ENCODE results near the gene ERICH6.

The ERICH6 gene

GRCh38 chr3:150673966-150674365, 29.8 kb downstream of the ERICH6 start:
- Histone ChIP-seq H3K27ac (ENCODE audit: extremely low read depth, low read depth, low read length) (no peak overlapping the region), H3K4me1 (ENCODE audit: control insufficient read depth, insufficient read depth, low read length) (no peaks in the 10 kb centered on the region), H3K36me3 (ENCODE audit: control insufficient read depth in 2 of 2, insufficient read depth in 1 of 2, low read length in 2 of 2) (no peaks in the 10 kb centered on the region), H3K9me3 (ENCODE audit: control insufficient read depth, insufficient read depth, low read depth, low read length) (no peaks in the 10 kb centered on the region), H3K4me3 (ENCODE audit: low read depth, low read length) (no peak overlapping the region)
- POLR2A ChIA-PET: no interaction called here
- CTCF ChIA-PET: interaction anchor here (0.7 kb wide), 1 partner anchor 554 kb away, joined by 3 read pairs; no protein-coding TSS in a partner anchor
- TF ChIP-seq GLI4 (tag by site-specific recombination; IDR thresholded peaks at IDR 0.05): no peak
- TF ChIP-seq ZNF155 (tag by site-specific recombination; IDR thresholded peaks at IDR 0.05): no peak
- TF ChIP-seq KLF1 (tag by site-specific recombination; IDR thresholded peaks at IDR 0.05): no peak
- no peak for TF ChIP-seq ZNF184 (tag by site-specific recombination; IDR thresholded peaks at IDR 0.05)
- TF ChIP-seq, protein P1, sequence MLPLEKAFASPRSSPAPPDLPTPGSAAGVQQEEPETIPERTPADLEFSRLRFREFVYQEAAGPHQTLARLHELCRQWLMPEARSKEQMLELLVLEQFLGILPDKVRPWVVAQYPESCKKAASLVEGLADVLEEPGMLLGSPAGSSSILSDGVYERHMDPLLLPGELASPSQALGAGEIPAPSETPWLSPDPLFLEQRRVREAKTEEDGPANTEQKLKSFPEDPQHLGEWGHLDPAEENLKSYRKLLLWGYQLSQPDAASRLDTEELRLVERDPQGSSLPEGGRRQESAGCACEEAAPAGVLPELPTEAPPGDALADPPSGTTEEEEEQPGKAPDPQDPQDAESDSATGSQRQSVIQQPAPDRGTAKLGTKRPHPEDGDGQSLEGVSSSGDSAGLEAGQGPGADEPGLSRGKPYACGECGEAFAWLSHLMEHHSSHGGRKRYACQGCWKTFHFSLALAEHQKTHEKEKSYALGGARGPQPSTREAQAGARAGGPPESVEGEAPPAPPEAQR (tag by site-specific recombination; IDR thresholded peaks at IDR 0.05): no peak
- TF ChIP-seq ZNF660 (tag by site-specific recombination; IDR thresholded peaks at IDR 0.05): no peak
- TF ChIP-seq ZNF529 (tag by site-specific recombination; IDR thresholded peaks at IDR 0.05; ENCODE audit: insufficient replicate concordance): no peak
- TF ChIP-seq HIC1 (tag by site-specific recombination; IDR thresholded peaks at IDR 0.05): no peak
- no peak for TF ChIP-seq ZNF621 (tag by site-specific recombination; IDR thresholded peaks at IDR 0.05)
- no peak for TF ChIP-seq ZNF473 (tag by site-specific recombination; IDR thresholded peaks at IDR 0.05)
- no peak for TF ChIP-seq SP2 (tag by site-specific recombination; IDR thresholded peaks at IDR 0.05)
- no peak for TF ChIP-seq ZNF19 (tag by site-specific recombination; IDR thresholded peaks at IDR 0.05; ENCODE audit: low read depth)
- TF ChIP-seq, protein P2, sequence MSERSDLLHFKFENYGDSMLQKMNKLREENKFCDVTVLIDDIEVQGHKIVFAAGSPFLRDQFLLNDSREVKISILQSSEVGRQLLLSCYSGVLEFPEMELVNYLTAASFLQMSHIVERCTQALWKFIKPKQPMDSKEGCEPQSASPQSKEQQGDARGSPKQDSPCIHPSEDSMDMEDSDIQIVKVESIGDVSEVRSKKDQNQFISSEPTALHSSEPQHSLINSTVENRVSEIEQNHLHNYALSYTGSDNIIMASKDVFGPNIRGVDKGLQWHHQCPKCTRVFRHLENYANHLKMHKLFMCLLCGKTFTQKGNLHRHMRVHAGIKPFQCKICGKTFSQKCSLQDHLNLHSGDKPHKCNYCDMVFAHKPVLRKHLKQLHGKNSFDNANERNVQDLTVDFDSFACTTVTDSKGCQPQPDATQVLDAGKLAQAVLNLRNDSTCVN (tag by site-specific recombination; optimal IDR thresholded peaks at IDR 0.05): no peak
- TF ChIP-seq INSM2 (tag by site-specific recombination; IDR thresholded peaks at IDR 0.05): no peak
- no peak for TF ChIP-seq ZNF354C (tag by site-specific recombination; IDR thresholded peaks at IDR 0.05; ENCODE audit: borderline replicate concordance, low read depth)
- TF ChIP-seq ZNF426 (tag by site-specific recombination; IDR thresholded peaks at IDR 0.05): no peak
- TF ChIP-seq ZNF174 (tag by site-specific recombination; IDR thresholded peaks at IDR 0.05): no peak
- TF ChIP-seq ZNF571 (tag by site-specific recombination; IDR thresholded peaks at IDR 0.05): no peak
- no peak for TF ChIP-seq OSR2 (tag by site-specific recombination; IDR thresholded peaks at IDR 0.05)

DNA sequence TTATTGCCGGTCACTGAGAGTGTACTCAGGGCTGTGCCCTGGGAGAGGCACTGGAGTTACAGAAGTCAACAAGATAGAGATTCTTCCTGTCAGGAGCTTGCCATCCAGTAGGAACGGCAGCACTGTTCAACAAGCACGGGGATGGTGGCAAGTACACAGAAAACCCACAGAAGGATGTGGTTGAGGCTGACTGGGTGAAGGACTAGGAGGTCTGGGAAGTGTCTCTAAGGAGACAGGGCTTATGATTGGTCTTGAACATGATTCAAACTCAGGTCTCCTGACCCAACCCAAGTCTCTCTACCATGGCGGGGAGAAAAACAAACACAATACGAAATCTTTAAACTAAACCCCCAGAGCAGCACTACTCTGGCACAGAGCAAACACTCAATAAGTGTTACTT, 37.6 kb downstream of the ERICH6 start:
- Histone ChIP-seq H3K9me3 (ENCODE audit: control insufficient read depth, insufficient read depth, low read depth, low read length) (no peaks in the 10 kb centered on the region), H3K27ac (ENCODE audit: extremely low read depth, low read depth, low read length) (no peak overlapping the region), H3K4me1 (ENCODE audit: control insufficient read depth, insufficient read depth, low read length) (no peaks in the 10 kb centered on the region), H3K4me3 (ENCODE audit: low read depth, low read length) (no peak overlapping the region), H3K36me3 (ENCODE audit: control insufficient read depth in 2 of 2, insufficient read depth in 1 of 2, low read length in 2 of 2) (no peaks in the 10 kb centered on the region)
- ChIA-PET POLR2A (no interaction called here), CTCF (no interaction called here)
- no peak for TF ChIP-seq ZNF350 (tag by site-specific recombination; IDR thresholded peaks at IDR 0.05)
- no peak for TF ChIP-seq ZNF394 (tag by site-specific recombination; IDR thresholded peaks at IDR 0.05; ENCODE audit: borderline replicate concordance)
- TF ChIP-seq ZBTB7A (tag by site-specific recombination; IDR thresholded peaks at IDR 0.05; ENCODE audit: low read depth): no peak
- TF ChIP-seq ZNF23 (tag by site-specific recombination; IDR thresholded peaks at IDR 0.05; ENCODE audit: borderline replicate concordance): no peak
- no peak for TF ChIP-seq GLIS2 (tag by site-specific recombination; IDR thresholded peaks at IDR 0.05)
- no peak for TF ChIP-seq ZNF639 (tag by site-specific recombination; IDR thresholded peaks at IDR 0.05)
- no peak for TF ChIP-seq ZBTB21 (tag by site-specific recombination; IDR thresholded peaks at IDR 0.05)
- TF ChIP-seq, protein P3, sequence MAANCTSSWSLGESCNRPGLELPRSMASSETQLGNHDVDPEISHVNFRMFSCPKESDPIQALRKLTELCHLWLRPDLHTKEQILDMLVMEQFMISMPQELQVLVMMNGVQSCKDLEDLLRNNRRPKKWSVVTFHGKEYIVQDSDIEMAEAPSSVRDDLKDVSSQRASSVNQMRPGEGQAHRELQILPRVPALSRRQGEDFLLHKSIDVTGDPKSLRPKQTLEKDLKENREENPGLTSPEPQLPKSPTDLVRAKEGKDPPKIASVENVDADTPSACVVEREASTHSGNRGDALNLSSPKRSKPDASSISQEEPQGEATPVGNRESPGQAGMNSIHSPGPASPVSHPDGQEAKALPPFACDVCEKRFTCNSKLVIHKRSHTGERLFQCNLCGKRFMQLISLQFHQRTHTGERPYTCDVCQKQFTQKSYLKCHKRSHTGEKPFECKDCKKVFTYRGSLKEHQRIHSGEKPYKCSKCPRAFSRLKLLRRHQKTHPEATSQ (tag by site-specific recombination; IDR thresholded peaks at IDR 0.05): no peak
- TF ChIP-seq ZNF626 (tag by site-specific recombination; IDR thresholded peaks at IDR 0.05): no peak
